Measurements from ENCODE around the gene SDHAF1.

GRCh38 chr19:36009633-36010379, 14.8 kb downstream of the SDHAF1 start:
- TF ChIP-seq CTCF (conservative IDR thresholded peaks at IDR 0.05; ENCODE audit: low read length) (no peak), EZH2phosphoT487 (IDR thresholded peaks at IDR 0.05; ENCODE audit: borderline replicate concordance) (no peak)

All from Loucy (cell line).